ENCODE data around the gene KLHL29.

KLHL29 gene

DNA sequence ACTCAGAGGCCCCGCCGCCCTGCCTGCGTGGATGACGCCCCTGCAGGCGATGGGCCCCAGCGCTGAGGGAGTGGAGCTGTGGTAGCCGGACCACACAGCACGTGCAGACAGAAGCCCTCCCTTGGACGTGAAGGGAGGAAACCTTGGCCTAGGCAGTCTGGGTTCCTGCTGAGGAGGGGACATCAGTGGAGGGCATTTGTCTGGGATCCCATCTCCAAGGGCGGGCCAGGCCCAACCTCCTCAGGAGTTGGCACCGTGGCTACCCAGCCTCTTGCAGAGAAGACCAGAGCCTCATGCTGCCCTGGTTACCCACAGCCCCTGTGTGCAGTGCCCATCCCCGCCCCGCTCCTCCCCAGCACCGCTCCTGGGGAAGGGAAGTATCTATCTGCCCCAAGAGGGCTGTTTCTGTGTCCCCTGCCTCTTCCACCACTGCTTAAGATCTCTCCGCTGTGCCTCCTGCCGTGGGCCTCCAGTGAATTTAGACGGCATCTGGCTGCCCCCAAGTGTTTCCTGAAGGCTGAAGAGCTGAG lies 241.8 kb downstream of the KLHL29 start:
- Histone ChIP-seq H3K4me3 (ENCODE audit: low read length) (no peak overlapping the region), H3K27ac (ENCODE audit: low read depth, low read length) (no peak overlapping the region), H3K9me2 (replicated peaks; ENCODE audit: control insufficient read depth, low read length) (no peaks in the 10 kb centered on the region), H3K4me2 (ENCODE audit: low read length) (no peak overlapping the region), H3K27me3 (ENCODE audit: control insufficient read depth, low read length) (no peaks in the 10 kb centered on the region), H3K9me3 (ENCODE audit: control insufficient read depth, insufficient read depth, low read length) (peaks cover 5% of the 10 kb centered on the region; the same call in 1 of the 2 replicates), H3F3A (ENCODE audit: control insufficient read depth, insufficient read depth) (no peaks in the 10 kb centered on the region), H3K36me3 (ENCODE audit: control insufficient read depth, low read length) (no peaks in the 10 kb centered on the region), H4K20me1 (ENCODE audit: control insufficient read depth, insufficient read depth, low read depth, low read length) (no peaks in the 10 kb centered on the region), H3K4me1 (ENCODE audit: control insufficient read depth, low read length) (no peaks in the 10 kb centered on the region), H3K79me2 (ENCODE audit: control insufficient read depth, low read length) (no peaks in the 10 kb centered on the region)
- TF ChIP-seq EZH2phosphoT487 (IDR thresholded peaks at IDR 0.05; ENCODE audit: borderline replicate concordance, low read length), result no peak
- TF ChIP-seq, protein P1, sequence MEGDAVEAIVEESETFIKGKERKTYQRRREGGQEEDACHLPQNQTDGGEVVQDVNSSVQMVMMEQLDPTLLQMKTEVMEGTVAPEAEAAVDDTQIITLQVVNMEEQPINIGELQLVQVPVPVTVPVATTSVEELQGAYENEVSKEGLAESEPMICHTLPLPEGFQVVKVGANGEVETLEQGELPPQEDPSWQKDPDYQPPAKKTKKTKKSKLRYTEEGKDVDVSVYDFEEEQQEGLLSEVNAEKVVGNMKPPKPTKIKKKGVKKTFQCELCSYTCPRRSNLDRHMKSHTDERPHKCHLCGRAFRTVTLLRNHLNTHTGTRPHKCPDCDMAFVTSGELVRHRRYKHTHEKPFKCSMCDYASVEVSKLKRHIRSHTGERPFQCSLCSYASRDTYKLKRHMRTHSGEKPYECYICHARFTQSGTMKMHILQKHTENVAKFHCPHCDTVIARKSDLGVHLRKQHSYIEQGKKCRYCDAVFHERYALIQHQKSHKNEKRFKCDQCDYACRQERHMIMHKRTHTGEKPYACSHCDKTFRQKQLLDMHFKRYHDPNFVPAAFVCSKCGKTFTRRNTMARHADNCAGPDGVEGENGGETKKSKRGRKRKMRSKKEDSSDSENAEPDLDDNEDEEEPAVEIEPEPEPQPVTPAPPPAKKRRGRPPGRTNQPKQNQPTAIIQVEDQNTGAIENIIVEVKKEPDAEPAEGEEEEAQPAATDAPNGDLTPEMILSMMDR (IDR thresholded peaks at IDR 0.05; ENCODE audit: low read depth, low read length, poor library complexity, severe bottlenecking), result no peak

- Histone ChIP-seq H3K4me1 (ENCODE audit: control insufficient read depth, low read length) (no peaks in the 10 kb centered on the region), H3K4me2 (ENCODE audit: low read length) (no peak overlapping the region), H3K27ac (ENCODE audit: low read depth, low read length) (no peak overlapping the region)
These were observed 242.4 kb downstream of the KLHL29 start for GRCh38 chr2:23627236-23628009.

GRCh38 chr2:23628926-23629771 lies 244.2 kb downstream of the KLHL29 start:
- no peaks in the 10 kb centered on the region for H3K36me3 ChIP-seq (ENCODE audit: control insufficient read depth, low read length)
- no peak overlapping the region for H3K4me3 ChIP-seq (ENCODE audit: low read length)
- TF ChIP-seq, protein P1 (IDR thresholded peaks at IDR 0.05; ENCODE audit: low read depth, low read length, poor library complexity, severe bottlenecking), result no peak
- TF ChIP-seq EZH2phosphoT487 (IDR thresholded peaks at IDR 0.05; ENCODE audit: borderline replicate concordance, low read length), result no peak
- H3K79me2 ChIP-seq (ENCODE audit: control insufficient read depth, low read length), result no peaks in the 10 kb centered on the region
- no peaks in the 10 kb centered on the region for H3K27me3 ChIP-seq (ENCODE audit: control insufficient read depth, low read length)
- no peak overlapping the region for H3K4me2 ChIP-seq (ENCODE audit: low read length)
- H3F3A ChIP-seq (ENCODE audit: control insufficient read depth, insufficient read depth), result no peaks in the 10 kb centered on the region
- no peaks in the 10 kb centered on the region for H4K20me1 ChIP-seq (ENCODE audit: control insufficient read depth, insufficient read depth, low read depth, low read length)
- H3K27ac ChIP-seq (ENCODE audit: low read depth, low read length), result no peak overlapping the region
- H3K9me2 ChIP-seq (replicated peaks; ENCODE audit: control insufficient read depth, low read length), result no peaks in the 10 kb centered on the region
- no peaks in the 10 kb centered on the region for H3K4me1 ChIP-seq (ENCODE audit: control insufficient read depth, low read length)
- H3K9me3 ChIP-seq (ENCODE audit: control insufficient read depth, insufficient read depth, low read length), result peaks cover 2% of the 10 kb centered on the region; the same call in 1 of the 2 replicates

More at GRCh38 chr2:23627236-23628009, 242.4 kb downstream of the KLHL29 start:
- Histone ChIP-seq H4K20me1 (ENCODE audit: control insufficient read depth, insufficient read depth, low read depth, low read length) (no peaks in the 10 kb centered on the region), H3K9me2 (replicated peaks; ENCODE audit: control insufficient read depth, low read length) (no peaks in the 10 kb centered on the region), H3K4me3 (ENCODE audit: low read length) (no peak overlapping the region), H3K27me3 (ENCODE audit: control insufficient read depth, low read length) (no peaks in the 10 kb centered on the region), H3K9me3 (ENCODE audit: control insufficient read depth, insufficient read depth, low read length) (peaks cover 5% of the 10 kb centered on the region; the same call in 1 of the 2 replicates), H3F3A (ENCODE audit: control insufficient read depth, insufficient read depth) (no peaks in the 10 kb centered on the region), H3K36me3 (ENCODE audit: control insufficient read depth, low read length) (no peaks in the 10 kb centered on the region), H3K79me2 (ENCODE audit: control insufficient read depth, low read length) (no peaks in the 10 kb centered on the region)
- TF ChIP-seq, protein P1 (IDR thresholded peaks at IDR 0.05; ENCODE audit: low read depth, low read length, poor library complexity, severe bottlenecking), result no peak
- TF ChIP-seq EZH2phosphoT487 (IDR thresholded peaks at IDR 0.05; ENCODE audit: borderline replicate concordance, low read length), result no peak
